Spleen (tissue), 7 donors: ENCODE data around the gene HMGN4.

Source experiments
- POLR2A ChIP-seq, 3 donors: fragments of 450-650 bp; IDR thresholded peaks; one replicate each; pipeline ENCODE4 v1.5.1; 2017; ENCODE audit warnings: antibody characterized with exemption in 3 of 3, mild to moderate bottlenecking in 1 of 3
- TF ChIP-seq, protein P1 (sequence below), 11 experiments: fragments of 200-600 bp in 7 of 11; fragments of 450-650 bp in 4 of 11; sonication (generic) in 4 of 11; IDR thresholded peaks in 8 of 11; conservative IDR thresholded peaks in 3 of 11; 1 replicate in 7 of 11; 2 replicates in 4 of 11; pipeline versions ENCODE4 v1.4.0 to v1.8.0; 2016 to 2021; ENCODE audit warnings: antibody characterized with exemption in 11 of 11, inconsistent platforms in 4 of 11, mild to moderate bottlenecking in 1 of 11
- donor health status: DM: no; HTN: no; CAD: no; lungs with moderate emphysema.
- donor health status: DM: no; HTN: no; CAD: no.
- donor health status: DM: no; HTN: no; CAD: no.

DNA sequence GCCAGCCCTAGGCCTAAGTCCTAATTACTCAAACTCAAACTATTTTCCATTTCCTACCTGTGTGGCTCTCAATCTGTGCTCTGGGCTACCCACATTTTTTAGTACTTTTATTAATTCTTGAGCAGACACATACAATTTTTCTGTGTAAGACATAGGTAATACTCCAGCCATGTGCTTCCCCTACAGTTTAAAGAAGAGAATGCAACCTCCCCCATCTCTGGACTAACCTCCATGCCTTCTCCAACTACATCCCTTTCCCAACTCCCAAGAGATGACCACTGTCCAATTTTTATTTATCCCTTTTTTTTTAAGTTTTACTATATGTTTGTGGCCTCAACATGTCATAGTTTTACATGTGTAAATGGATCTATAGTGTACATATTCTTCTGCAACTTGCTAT lies 5.8 kb downstream of the HMGN4 start:
- TF ChIP-seq, protein P1, sequence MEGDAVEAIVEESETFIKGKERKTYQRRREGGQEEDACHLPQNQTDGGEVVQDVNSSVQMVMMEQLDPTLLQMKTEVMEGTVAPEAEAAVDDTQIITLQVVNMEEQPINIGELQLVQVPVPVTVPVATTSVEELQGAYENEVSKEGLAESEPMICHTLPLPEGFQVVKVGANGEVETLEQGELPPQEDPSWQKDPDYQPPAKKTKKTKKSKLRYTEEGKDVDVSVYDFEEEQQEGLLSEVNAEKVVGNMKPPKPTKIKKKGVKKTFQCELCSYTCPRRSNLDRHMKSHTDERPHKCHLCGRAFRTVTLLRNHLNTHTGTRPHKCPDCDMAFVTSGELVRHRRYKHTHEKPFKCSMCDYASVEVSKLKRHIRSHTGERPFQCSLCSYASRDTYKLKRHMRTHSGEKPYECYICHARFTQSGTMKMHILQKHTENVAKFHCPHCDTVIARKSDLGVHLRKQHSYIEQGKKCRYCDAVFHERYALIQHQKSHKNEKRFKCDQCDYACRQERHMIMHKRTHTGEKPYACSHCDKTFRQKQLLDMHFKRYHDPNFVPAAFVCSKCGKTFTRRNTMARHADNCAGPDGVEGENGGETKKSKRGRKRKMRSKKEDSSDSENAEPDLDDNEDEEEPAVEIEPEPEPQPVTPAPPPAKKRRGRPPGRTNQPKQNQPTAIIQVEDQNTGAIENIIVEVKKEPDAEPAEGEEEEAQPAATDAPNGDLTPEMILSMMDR (IDR thresholded peaks at IDR 0.05 in 8 of 11, conservative IDR thresholded peaks at IDR 0.05 in 3 of 11): peak in 6 of 11 experiments; percentile 21 to 35 (median 32)
- no peak for TF ChIP-seq POLR2A (IDR thresholded peaks at IDR 0.05)
